Mucosa of descending colon (tissue), 3 donors: ENCODE data around the gene IFITM1. TPM values are rescaled to one million over a fixed set of nuclear protein-coding genes. Genes with fewer than 3 reads are reported as not detected.

Experiments
- ATAC-seq: fragments of 200-7000 bp; cut with Tn5 transposase; one replicate; pipeline ENCODE4 v1.9.1; 2020; ENCODE audit warnings: mild to moderate bottlenecking, moderate library complexity
- DNase-seq, 3 donors: peaks; one replicate each; pipeline ENCODE4 v3.0.0-alpha.2; 2020
- H3K36me3 ChIP-seq: fragments of 200-600 bp; one replicate; pipeline ENCODE4 v1.8.0; 2021; ENCODE audit warnings: low read depth, mild to moderate bottlenecking
- H3K4me1 ChIP-seq: fragments of 200-600 bp; one replicate; pipeline ENCODE4 v1.8.0; 2021; ENCODE audit warnings: low read depth, mild to moderate bottlenecking
- H3K4me3 ChIP-seq: fragments of 200-600 bp; one replicate; pipeline ENCODE4 v1.8.0; 2021; ENCODE audit warnings: mild to moderate bottlenecking
- H3K9me3 ChIP-seq: fragments of 200-600 bp; one replicate; pipeline ENCODE4 v1.8.0; 2021; ENCODE audit warnings: mild to moderate bottlenecking
- CTCF ChIP-seq: fragments of 200-600 bp; IDR thresholded peaks from one replicate; pipeline ENCODE4 v1.8.0; 2022; ENCODE audit warnings: antibody characterized with exemption, mild to moderate bottlenecking
- intact Hi-C, 2 donors: fragments of 100-400 bp; cut with DNase I in 1 of 2; cut with micrococcal nuclease in 1 of 2; formaldehyde crosslinking; loops; one replicate each; pipeline versions ENCODE4 v1.11.0 to v1.11.1; 2022; cut with DNase I, micrococcal nuclease
- total RNA-seq, 3 donors: library from RNA; stranded (reverse); fragmentation: NEBNext Ultra II Directional in 2 of 3; extraction: Animal tissue kit (Norgen Biotek cat#: 25700) in 2 of 3; gene quantifications; one replicate each; pipeline versions ENCODE4 v1.2.1 to v1.2.4, GENCODE V29; 2021 to 2023
- donor health status: DM: no; HTN: no; CAD: no; lungs with moderate emphysema.
- donor health status: DM: no; HTN: no; CAD: no.
- donor health status: DM: no; HTN: yes; CAD: no.

Gene IFITM1
- total RNA-seq, 3 donors from 2014 or later = 80.2 to 182 (median 87.3) TPM

GRCh38 chr11:270451-271318 is 43.2 kb upstream of the IFITM1 start:
- H3K9me3 ChIP-seq = no peaks in the 10 kb centered on the region
- no peak for ATAC-seq
- peak in 1 of 3 donors; percentile 63 for DNase-seq
- intact Hi-C loops = no loop called here
- H3K4me1 ChIP-seq = no peaks in the 10 kb centered on the region
- no peak overlapping the region for H3K4me3 ChIP-seq
- no peak for TF ChIP-seq CTCF
- H3K36me3 ChIP-seq = no peaks in the 10 kb centered on the region

GRCh38 chr11:271319-271715 is 42.5 kb upstream of the IFITM1 start:
- intact Hi-C loops = no loop called here
- peak in 1 of 3 donors; percentile 39 for DNase-seq
- no peaks in the 10 kb centered on the region for H3K9me3 ChIP-seq
- H3K4me1 ChIP-seq = no peaks in the 10 kb centered on the region
- H3K36me3 ChIP-seq = no peaks in the 10 kb centered on the region
- no peak for TF ChIP-seq CTCF
- peak; percentile 24 for ATAC-seq
- H3K4me3 ChIP-seq = no peak overlapping the region

- no peak for TF ChIP-seq CTCF
- intact Hi-C loops = no loop called here
- Histone ChIP-seq H3K4me1 (no peaks in the 10 kb centered on the region), H3K4me3 (no peak overlapping the region), H3K36me3 (no peaks in the 10 kb centered on the region), H3K9me3 (no peaks in the 10 kb centered on the region)
- ATAC-seq (no peak), DNase-seq (peak in 1 of 3 donors; percentile 35)
Observed at GRCh38 chr11:272195-272930, 41.5 kb upstream of the IFITM1 start.

GRCh38 chr11:272931-273198 is 41.0 kb upstream of the IFITM1 start:
- H3K4me3 ChIP-seq = no peak overlapping the region
- intact Hi-C loops = no loop called here
- TF ChIP-seq CTCF = no peak
- ATAC-seq = no peak
- H3K36me3 ChIP-seq = no peaks in the 10 kb centered on the region
- H3K9me3 ChIP-seq = no peaks in the 10 kb centered on the region
- no peaks in the 10 kb centered on the region for H3K4me1 ChIP-seq
- peak in 1 of 3 donors; percentile 37 for DNase-seq

- ATAC-seq (no peak), DNase-seq (no peak)
- intact Hi-C loops = no loop called here
- Histone ChIP-seq H3K36me3 (no peaks in the 10 kb centered on the region), H3K4me3 (no peak overlapping the region), H3K4me1 (peaks cover 24% of the 10 kb centered on the region), H3K9me3 (no peaks in the 10 kb centered on the region)
- no peak for TF ChIP-seq CTCF
Observed at GRCh38 chr11:276219-276618, 37.6 kb upstream of the IFITM1 start.
